Muscle of back (tissue), 11 donors: Measurements from ENCODE around the gene MDC1. TPM values are rescaled to one million over a fixed set of nuclear protein-coding genes. Genes with fewer than 3 reads are reported as not detected.
"Not testable (repeated sequence)": the region's sequence is repeated elsewhere in the genome, so short reads cannot be mapped to it uniquely, and the experiment has no call there.

Source experiments
- DNase-seq, 3 donors: peaks; one replicate each; pipeline versions ENCODE4 v3.0.0 to v3.0.0-alpha.2; 2013
- polyA plus RNA-seq, 10 donors: library from polyadenylated mRNA; unstranded; fragments of 120-200 nt; gene quantifications; one replicate each; pipeline ENCODE4 v1.2.1, GENCODE V29; 2013; ENCODE audit not compliant: insufficient read length in 10 of 10

Gene MDC1
- polyA plus RNA-seq, 10 donors: 19.7 to 32.5 (median 23.9) TPM

DNA sequence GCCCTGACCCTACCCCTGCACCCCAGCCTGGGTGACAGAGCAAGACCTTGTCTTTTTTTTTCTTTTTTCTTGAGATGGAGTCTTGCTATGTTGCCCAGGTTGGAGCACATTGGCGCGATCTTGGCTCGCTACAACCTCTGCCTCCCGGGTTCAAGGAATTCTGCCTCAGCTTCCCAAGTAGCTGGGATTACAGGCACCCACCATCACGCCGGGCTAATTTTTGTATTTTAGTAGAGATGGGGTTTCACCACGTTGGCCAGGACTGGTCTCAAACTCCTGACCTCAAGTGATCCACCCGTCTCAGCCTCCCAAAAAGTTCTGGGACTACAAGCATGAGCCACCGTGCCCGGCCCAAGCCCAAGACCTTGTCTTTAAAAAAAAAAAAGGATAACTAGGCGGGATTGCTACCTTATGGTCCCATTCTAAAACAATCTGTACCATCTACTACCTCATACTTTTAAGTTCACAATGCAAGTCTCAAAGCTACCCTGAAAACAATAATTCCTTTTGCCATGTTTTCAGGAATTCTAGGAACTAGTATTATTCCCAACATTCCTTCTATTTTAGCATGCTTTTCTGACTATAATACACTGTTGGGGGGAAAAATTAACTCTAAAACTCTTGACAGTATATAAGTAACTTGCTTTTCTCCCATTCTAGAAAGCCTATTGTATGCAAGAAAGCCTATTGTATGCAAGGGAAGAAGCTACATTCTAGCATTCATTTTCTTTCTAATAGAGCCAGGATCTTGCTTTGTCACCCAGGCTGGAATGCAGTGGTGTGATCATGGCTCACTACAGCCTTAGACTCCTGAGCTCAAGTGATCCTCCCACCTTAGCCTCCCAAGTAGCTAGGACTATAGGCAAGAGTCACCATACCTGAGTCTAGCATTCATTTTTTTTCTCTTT, 9.7 kb upstream of the MDC1 start:
- no peak for DNase-seq

- DNase-seq: peak in 1 of 3 donors; percentile 27
Observed at GRCh38 chr6:30725713-30726505, 8.8 kb upstream of the MDC1 start.

DNA sequence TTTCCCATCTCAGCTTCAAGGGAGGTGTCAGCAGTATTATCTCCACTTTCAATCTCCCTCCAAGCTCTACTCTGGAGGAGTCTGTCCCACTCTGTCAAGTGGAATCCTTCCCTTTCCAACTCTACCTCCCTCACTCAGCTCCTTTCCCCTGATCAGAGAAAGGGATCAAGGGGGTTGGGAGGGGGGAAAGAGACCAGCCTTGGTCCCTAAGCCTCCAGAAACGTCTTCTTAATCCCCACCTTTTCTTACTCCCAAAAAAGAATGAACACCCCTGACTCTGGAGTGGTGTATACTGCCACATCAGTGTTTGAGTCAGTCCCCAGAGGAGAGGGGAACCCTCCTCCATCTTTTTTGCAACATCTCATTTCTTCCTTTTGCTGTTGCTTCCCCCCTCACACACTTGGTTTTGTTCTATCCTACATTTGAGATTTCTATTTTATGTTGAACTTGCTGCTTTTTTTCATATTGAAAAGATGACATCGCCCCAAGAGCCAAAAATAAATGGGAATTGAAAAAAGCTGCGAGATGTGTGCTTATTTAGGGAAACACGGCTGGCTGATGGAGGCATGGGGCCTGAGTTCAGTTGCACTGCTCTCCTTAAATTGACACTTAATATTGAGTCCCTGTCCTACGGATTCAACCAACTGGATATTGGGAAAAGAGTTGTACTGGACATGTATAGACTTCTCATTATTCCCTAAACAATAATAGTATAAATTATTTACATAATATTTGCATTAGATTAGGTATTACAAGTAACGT, 8.0 kb upstream of the MDC1 start:
- DNase-seq: no peak

DNA sequence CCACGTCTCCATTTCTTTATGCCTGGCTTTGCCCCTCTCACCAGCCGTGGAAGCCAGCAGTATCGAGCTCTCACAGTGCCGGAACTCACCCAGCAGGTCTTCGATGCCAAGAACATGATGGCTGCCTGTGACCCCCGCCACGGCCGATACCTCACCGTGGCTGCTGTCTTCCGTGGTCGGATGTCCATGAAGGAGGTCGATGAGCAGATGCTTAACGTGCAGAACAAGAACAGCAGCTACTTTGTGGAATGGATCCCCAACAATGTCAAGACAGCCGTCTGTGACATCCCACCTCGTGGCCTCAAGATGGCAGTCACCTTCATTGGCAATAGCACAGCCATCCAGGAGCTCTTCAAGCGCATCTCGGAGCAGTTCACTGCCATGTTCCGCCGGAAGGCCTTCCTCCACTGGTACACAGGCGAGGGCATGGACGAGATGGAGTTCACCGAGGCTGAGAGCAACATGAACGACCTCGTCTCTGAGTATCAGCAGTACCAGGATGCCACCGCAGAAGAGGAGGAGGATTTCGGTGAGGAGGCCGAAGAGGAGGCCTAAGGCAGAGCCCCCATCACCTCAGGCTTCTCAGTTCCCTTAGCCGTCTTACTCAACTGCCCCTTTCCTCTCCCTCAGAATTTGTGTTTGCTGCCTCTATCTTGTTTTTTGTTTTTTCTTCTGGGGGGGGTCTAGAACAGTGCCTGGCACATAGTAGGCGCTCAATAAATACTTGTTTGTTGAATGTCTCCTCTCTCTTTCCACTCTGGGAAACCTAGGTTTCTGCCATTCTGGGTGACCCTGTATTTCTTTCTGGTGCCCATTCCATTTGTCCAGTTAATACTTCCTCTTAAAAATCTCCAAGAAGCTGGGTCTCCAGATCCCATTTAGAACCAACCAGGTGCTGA, 7.0 kb upstream of the MDC1 start:
- DNase-seq: not testable (repeated sequence)

DNA sequence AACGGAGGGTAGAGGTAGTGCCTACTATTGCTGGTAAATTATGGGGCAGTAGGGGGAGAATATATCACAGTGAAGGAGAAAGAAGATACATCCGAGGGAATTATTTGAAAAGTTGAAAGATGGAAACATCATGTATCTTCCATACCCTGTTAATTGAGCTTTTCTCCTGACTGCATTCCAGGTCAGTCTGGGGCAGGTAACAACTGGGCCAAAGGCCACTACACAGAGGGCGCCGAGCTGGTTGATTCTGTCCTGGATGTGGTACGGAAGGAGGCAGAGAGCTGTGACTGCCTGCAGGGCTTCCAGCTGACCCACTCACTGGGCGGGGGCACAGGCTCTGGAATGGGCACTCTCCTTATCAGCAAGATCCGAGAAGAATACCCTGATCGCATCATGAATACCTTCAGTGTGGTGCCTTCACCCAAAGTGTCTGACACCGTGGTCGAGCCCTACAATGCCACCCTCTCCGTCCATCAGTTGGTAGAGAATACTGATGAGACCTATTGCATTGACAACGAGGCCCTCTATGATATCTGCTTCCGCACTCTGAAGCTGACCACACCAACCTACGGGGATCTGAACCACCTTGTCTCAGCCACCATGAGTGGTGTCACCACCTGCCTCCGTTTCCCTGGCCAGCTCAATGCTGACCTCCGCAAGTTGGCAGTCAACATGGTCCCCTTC, 6.2 kb upstream of the MDC1 start:
- not testable (repeated sequence) for DNase-seq

DNA sequence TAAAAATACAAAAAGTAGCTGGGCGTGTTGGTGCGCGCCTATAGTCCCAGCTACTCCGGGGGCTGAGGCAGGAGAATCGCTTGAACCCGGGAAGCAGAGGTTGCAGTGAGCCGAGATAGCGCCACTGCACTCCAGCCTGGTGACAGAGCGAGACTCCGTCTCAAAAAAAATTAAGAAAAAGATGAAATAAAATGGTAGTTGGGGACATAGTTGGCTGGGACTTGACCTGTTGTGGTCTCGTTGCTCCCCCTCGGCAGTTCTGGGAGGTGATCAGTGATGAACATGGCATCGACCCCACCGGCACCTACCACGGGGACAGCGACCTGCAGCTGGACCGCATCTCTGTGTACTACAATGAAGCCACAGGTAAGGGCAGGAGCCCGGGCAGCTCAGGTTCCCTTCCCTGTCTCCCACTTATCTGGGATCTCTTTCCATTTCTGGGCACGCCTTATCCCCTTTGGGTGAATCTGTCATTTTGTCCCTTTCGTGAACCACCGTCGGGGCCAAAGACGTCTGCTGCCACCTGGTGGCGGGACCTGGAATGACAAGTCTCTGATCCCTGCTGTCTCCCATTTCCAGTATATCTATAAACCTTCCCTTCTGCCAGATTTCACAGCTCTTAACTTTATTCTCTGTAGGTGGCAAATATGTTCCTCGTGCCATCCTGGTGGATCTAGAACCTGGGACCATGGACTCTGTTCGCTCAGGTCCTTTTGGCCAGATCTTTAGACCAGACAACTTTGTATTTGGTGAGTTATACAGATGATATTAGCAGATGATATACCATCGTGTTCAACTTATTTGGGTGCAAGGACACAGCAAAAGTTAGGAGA, 5.4 kb upstream of the MDC1 start:
- DNase-seq: peak; percentile 76 to 91 (median 85)

- DNase-seq: not testable (repeated sequence)
Observed at GRCh38 chr6:30722025-30722279, 4.9 kb upstream of the MDC1 start.

DNA sequence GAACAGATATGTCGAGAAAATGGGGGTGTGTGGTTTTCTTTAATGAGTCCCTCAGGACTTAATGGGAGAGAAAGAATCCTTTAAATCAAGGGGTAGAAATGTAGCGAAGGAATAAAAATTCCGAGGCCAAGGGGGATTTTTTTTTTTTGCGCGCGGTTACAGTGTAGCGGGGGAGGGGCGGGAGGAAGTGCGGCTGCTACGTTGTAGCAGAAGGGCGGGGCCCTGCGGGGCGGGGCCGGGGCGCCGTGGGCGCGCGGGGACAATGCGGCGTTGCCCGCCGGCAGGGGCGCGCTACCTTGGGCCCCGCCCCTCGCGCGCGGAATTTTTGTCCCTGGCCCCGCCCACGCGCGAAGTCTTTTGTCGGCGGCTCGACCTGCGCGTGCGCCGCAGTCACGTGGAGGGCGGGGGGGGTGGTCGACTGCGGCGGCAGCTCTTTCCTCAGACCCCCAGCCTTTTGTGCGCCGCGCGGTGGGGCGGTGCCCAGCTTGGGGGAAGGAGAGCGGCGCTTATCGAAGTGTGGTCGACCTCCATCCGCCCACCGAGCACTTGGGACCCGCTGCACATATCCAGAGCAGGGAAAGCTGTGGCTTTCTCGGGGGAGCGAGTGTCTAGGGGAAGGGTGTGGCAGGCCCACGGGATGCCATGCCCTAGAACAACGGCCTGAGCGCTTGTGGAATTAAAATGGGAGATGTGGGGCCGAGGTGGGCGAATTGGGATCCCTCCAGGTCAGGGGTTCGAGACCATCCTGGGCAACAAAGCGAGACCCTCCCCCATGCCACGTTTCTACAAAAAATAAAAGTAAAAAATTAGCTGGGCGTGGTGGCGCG, 4.3 kb upstream of the MDC1 start:
- DNase-seq: peak; percentile 91 to 97 (median 96)

- DNase-seq: peak; percentile 56 to 80 (median 73)
Observed at GRCh38 chr6:30720738-30721197, 3.7 kb upstream of the MDC1 start.

DNA sequence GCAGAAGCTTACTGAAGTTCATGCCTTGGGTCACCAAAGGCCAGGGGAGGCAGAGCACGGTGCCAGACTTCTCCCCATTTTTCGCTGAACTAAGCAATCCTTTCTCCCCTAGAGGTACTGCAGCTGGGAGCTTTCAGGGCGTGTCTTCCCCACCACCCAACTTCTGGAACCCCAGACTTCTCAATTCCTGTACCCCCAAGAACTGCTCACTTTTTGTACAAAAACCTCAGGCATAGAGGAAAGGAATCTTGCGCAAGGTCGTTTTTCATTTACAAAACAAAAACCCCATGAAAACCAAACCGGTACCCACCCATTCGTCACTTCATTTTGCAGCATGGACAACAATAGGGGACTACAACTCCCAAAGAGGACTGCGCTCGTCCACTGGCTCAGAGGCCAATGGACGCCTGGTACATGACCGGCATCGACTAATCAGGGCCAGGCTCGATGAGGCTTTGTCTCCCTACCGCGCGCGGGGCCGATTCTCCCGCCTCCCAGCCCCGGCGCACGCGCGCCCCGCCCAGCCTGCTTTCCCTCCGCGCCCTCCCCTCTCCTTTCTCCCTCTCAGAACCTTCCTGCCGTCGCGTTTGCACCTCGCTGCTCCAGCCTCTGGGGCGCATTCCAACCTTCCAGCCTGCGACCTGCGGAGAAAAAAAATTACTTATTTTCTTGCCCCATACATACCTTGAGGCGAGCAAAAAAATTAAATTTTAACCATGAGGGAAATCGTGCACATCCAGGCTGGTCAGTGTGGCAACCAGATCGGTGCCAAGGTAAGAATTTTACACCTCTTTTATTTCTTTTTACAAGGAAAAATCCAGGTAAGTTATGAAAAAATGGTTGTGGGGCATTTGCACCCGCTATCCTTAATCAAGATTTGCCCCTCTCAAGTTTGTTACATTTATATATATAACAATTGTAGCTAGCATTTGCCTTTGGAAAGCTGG, 3.0 kb upstream of the MDC1 start, which contains the start of gene TUBB:
TUBB (plus strand) TSS at position 562 of the 947 bp plus-strand sequence; CDS start at position 717, 155 bp downstream.
- peak; percentile 98 to 99 (median 98) for DNase-seq

- no peak for DNase-seq
Observed at GRCh38 chr6:30719356-30719755, 2.3 kb upstream of the MDC1 start.

- not testable (repeated sequence) for DNase-seq
Observed at GRCh38 chr6:30717845-30718720, 1.0 kb upstream of the MDC1 start.

DNA sequence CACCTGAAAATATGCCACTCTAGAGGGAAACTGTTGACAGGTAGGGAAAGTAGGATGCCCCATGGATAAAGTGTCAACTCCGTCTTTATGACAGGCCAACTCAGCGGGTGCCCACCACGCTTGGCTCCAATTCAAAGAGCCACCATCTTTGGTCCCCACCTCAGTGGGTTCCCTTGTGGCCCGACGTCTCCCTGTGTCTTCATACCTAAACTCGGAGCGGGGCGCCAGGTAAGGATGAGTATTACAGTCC, 277 bp downstream of the MDC1 start:
- DNase-seq: no peak

DNA sequence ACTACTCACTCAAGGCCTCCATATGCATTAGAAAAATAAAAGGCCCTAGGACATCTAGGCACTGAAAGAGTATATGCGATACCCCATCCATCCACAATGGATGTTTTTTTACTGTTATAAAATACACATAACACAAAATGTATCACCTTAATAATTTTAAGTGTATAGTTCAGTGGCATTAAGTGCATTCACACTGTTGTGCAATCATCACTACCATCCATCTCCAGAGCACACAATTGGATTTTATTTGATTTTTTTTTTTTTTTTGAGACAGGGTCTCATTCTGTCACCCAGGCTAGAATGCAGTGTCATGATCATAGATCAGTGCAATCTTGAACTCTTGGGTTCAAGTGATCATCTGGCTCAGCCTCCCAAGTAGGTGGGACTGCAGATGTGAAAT, 2.8 kb downstream of the MDC1 start:
- no peak for DNase-seq

DNA sequence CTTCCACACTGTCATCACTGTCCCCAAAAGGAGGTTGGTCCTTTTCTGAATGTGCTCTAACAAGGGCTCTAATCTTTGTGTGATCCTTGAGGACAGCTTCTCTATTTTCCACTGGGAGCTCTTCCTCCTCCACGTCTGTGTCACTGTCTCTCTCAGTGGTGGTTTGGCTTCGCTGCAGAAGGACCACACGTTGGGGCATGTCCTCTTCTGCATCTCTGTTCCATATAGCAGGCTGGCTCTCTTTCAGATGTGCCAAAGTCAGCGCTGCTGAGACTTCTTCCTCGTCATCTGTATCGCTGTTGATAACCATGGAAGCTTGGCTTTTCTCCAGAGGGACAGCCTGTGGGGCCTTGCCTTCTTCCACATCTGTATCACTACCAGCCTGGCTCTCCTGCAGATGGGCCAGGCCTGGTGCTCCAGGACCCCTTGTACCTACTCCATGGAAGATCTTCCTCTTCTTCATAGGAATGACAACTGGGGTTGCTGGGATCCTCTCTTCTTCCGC, 4.6 kb downstream of the MDC1 start:
- no peak for DNase-seq

DNA sequence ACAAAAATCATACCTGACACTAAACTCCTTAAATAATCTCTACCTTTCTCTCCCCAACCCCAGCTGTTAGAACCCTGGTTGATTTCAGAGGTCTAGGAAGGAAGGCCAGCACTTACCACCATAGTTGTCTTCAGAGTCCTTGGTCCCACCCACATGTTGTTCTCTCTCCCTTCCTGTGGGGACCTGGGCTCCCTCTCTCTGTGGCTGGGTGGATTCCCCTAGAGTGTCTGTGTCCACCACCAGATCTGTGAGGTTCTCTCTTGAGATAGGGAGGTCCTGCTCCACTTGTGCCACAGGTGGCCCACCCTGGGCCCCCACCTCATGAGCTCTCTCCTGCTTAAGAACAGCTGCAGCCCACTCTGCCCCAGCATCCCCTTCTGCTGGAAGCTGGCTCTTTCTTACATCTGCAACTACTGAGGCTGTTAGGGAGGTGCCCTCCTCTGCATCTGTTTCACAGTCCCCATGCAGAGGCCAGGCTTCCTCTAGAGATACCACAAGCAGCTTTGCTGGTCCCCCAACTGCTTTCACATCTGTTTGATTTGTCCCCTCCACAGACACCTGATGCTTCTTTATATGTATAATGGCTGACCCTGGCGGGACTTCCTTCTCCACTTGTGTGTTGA, 5.2 kb downstream of the MDC1 start:
- DNase-seq: no peak
